ENCODE measurements around the gene EPHB1.
"Not testable (repeated sequence)": the region's sequence is repeated elsewhere in the genome, so short reads cannot be mapped to it uniquely, and the experiment has no call there.

EPHB1 gene

GRCh38 chr3:135059580-135059979 lies 264.5 kb downstream of the EPHB1 start:
- no peak for DNase-seq

GRCh38 chr3:135066844-135067727 lies 272.0 kb downstream of the EPHB1 start:
- DNase-seq, result not testable (repeated sequence)

- DNase-seq, result no peak
Measured at GRCh38 chr3:135068011-135068410, 273.0 kb downstream of the EPHB1 start.

GRCh38 chr3:135069406-135069805 lies 274.3 kb downstream of the EPHB1 start:
- DNase-seq, result no peak

GRCh38 chr3:135071483-135071882 lies 276.4 kb downstream of the EPHB1 start:
- DNase-seq, result no peak

- DNase-seq, result no peak
Measured at GRCh38 chr3:135072431-135072830, 277.4 kb downstream of the EPHB1 start.

GRCh38 chr3:135075157-135075556 lies 280.1 kb downstream of the EPHB1 start:
- DNase-seq, result no peak

- DNase-seq, result no peak
Measured at GRCh38 chr3:135076341-135076740, 281.3 kb downstream of the EPHB1 start.

- DNase-seq, result no peak
Measured at GRCh38 chr3:135077186-135077585, 282.1 kb downstream of the EPHB1 start.

GRCh38 chr3:135078283-135078682 lies 283.2 kb downstream of the EPHB1 start:
- no peak for DNase-seq

GRCh38 chr3:135079095-135079494 lies 284.0 kb downstream of the EPHB1 start:
- no peak for DNase-seq

- no peak for DNase-seq
Measured at GRCh38 chr3:135081451-135081850, 286.4 kb downstream of the EPHB1 start.

- no peak for DNase-seq
Measured at GRCh38 chr3:135081856-135082434, 286.9 kb downstream of the EPHB1 start.

- no peak for DNase-seq
Measured at GRCh38 chr3:135082706-135083105, 287.6 kb downstream of the EPHB1 start.

- no peak for DNase-seq
Measured at GRCh38 chr3:135083179-135083578, 288.1 kb downstream of the EPHB1 start.

GRCh38 chr3:135083756-135084155 lies 288.7 kb downstream of the EPHB1 start:
- no peak for DNase-seq

- no peak for DNase-seq
Measured at GRCh38 chr3:135084405-135084804, 289.3 kb downstream of the EPHB1 start.

GRCh38 chr3:135084976-135085375 lies 289.9 kb downstream of the EPHB1 start:
- DNase-seq, result no peak

GRCh38 chr3:135085652-135086436 lies 290.8 kb downstream of the EPHB1 start:
- no peak for DNase-seq

GRCh38 chr3:135087782-135088181 lies 292.7 kb downstream of the EPHB1 start:
- no peak for DNase-seq

- no peak for DNase-seq
Measured at GRCh38 chr3:135089451-135089850, 294.4 kb downstream of the EPHB1 start.

GRCh38 chr3:135090020-135090717 lies 295.1 kb downstream of the EPHB1 start:
- DNase-seq, result no peak

GRCh38 chr3:135091946-135092345 lies 296.9 kb downstream of the EPHB1 start:
- no peak for DNase-seq

All from activated gamma-delta T cell treated with Interleukin-2 at 50 U/mL for 16 hours (primary cell).